ENCODE results near the gene AARS2.

- TF ChIP-seq CTCF (IDR thresholded peaks at IDR 0.05) (no peak), POLR2A (IDR thresholded peaks at IDR 0.05) (no peak)
Observed at GRCh38 chr6:44327760-44328159, 14.6 kb upstream of the AARS2 start.

Data from adrenal gland (tissue), 5 donors.